ENCODE measurements around the gene STX8. TPM values are rescaled to one million over a fixed set of nuclear protein-coding genes. Genes with fewer than 3 reads are reported as not detected.
"Not testable (repeated sequence)": the region's sequence is repeated elsewhere in the genome, so short reads cannot be mapped to it uniquely, and the experiment has no call there.

STX8 gene
- total RNA-seq, 1 donor from 2014 or later, result 28.6 TPM

DNA sequence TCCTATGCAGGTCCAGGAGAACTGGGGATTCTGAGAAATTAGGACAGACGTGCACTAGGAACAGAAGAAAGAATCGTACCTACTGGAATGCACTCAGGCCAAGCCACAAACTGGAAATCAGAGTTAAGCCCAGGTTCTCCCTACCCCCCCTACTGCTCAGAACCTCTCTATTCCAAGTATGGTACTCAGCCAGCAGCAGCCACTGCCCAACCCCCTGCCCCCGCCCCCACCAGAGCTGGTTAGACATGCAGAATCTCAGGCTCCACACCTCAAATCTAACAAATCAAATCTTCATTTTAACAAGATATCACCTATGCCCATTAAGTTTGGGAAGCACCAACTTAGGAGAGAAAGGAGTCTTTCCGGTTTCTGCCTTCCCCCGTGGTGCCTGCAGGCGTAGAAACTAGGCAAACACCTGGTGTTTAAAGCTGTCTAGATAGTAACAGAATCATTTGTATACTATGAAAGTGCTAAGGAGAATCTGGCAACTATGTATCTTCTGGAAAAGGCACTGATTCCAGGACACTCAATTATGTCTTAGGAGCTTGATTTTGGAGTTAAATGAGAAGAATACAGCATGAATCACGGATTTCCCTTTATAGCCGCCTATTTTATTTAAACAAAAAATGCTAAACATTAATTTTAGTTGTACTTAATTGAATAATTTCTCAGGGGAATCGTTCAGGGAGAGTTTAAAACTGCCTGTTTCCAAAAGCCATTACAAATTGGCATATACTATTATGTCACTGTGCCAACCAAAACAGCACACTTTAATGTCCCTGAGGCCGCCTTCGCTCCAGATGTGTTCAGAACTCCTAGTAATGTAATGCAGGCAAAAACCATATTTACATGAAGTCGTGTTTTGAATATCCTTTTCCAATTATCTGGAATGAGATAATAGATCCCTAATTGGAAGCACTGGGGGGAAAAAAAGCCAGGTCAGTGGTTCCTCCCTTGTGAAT is 166.5 kb downstream of the STX8 start:
- DNase-seq (ENCODE audit: low spot score) (no peak), ATAC-seq (no peak)

DNA sequence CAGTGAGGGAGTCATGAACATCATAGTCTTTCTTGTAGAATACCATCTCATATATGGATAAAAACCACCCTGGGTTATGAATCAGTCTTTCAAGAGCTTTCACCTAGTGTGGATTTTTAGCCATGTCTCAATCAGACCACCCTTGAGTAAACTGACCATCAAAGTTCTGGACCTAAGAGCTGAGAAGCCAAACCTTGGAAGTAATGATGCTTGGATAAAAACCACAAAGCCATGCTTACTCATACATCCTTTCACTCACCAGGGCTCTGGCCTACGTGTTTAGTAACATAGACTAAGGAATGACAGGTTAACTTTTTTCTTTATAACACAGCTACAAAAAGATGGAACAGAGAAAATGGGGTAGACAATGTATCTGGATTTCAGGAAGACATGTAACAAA is 167.2 kb downstream of the STX8 start:
- DNase-seq (ENCODE audit: low spot score) (no peak), ATAC-seq (no peak)

DNA sequence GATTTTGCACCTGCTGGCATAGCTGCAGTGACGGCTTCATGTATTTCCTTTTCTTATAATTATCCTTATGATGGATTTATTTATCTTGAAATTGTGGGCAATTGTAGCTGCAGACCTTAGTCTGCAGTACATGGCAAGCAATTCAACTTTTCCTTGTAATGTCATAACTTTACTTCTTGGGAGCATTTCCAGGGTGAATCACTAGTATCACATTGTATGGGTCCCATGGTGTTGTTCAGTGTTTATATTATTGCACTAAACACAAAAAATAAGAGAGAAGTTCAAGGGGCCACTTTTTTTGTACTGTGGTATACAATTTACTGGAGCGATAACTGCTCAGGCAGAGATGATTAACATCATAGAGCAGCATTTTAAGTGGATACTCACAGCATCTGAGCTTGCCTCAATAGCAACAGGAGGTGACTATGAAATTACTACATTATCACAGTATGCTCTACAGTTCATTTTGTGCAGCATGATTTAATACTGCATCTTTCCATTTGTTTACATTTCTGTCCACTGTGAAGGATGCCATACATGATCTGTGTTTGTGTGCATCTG is 169.5 kb downstream of the STX8 start:
- ATAC-seq (no peak), DNase-seq (ENCODE audit: low spot score) (no peak)

DNA sequence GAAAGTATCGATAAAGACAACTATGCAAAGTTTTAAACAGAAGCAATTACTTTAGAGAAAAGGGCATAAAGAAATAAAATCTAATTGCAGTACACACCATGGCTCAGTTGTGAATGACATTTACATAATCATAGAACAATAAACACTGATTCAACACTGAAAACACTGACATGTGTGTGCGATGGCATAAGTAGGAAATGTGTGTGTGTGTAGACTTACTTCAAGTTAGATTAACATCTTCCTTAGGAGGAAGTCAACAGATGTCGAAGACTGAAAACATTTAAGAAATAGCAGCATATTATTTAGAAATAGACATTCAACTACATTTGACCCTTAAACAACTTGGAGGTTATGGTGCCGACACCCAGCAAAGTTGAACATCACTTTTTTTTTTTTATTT is 172.4 kb downstream of the STX8 start:
- DNase-seq (ENCODE audit: low spot score) (no peak), ATAC-seq (no peak)

DNA sequence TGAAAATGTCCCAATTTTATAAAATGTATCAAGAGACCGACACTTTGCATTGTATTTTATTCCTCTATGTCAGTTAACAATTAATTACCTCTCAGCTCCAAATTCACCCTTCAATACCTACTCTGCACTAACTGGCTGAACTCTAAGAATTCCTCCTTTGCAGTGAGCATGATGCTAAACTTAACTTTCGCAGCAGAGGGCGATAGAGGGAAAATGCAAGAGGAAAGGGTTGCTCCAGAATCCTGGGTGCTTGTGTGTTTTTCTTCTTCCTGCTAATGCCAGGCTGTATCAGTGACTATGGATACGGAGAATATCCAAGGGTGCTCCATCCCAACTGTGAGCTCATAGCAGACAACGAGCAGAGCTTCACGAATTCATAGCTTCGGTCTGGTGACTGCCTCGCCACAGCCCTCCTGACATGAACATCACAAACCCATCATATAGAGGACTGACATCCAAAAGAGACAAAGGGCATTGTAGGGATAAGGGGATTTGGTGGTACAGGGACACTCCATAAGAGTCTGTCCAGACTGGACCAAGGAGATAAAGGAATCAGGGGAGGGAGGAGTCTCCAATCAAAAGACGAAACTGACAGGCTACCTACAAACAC is 172.9 kb downstream of the STX8 start:
- DNase-seq (ENCODE audit: low spot score), result no peak
- peak; percentile 64 for ATAC-seq

DNA sequence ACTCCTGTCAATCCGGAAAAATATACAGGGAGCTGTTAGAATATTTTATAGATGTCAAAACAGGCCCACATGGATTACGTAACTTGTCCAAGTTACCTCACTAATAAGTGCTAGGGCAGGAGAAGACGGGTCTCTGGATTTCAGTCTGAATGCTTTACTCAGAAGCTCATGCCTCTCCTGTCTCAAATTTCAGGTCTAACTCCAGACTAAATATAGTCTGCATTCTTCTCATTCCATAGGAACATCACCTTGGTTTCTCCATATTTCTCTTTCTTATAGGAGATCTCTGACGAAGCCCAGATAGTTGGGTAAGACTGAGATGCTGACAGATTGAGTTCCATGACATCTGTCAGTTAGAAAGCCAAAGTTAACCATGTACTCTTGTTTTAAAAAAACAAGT is 174.2 kb downstream of the STX8 start:
- ATAC-seq (no peak), DNase-seq (ENCODE audit: low spot score) (no peak)

DNA sequence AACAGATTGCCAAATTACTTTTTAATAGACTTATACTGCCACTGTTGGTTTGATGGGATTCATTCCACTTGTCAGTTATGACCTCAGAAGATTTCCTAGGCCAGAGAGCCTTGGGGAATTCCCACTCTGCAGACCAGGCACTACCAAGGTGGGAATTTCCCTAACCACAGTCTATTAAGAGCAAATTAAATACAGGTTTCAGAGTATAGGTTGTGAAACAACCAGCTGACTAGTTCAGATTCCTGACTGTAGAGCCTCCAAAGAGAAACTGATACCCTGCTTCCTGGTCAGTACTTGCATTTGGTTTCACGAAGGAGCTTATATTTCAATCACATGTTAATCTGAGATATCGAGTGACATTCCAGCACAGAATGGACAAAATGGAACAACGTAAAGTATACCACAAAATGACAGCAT is 186.5 kb downstream of the STX8 start:
- DNase-seq (ENCODE audit: low spot score) (no peak), ATAC-seq (peak; percentile 48)

DNA sequence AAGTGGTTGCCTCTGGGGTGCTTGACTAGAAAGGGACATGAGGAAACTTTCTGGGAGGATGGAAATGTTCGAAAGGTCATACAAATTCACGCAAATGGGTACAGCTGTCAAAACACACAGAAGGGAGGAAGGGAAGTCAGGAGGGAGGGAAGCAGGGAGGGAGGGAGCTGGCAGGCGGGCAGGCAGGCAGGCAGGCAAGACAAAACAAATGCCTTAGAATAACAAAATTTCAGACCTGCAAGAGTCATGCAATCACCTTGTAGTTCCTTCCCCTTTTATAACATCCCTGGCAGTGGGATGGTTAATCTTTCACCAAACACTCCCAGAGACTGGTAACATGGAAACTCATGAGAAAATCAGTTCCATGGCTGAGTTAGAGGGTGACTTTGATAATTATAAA is 189.2 kb downstream of the STX8 start:
- DNase-seq (ENCODE audit: low spot score), result no peak
- ATAC-seq, result no peak

DNA sequence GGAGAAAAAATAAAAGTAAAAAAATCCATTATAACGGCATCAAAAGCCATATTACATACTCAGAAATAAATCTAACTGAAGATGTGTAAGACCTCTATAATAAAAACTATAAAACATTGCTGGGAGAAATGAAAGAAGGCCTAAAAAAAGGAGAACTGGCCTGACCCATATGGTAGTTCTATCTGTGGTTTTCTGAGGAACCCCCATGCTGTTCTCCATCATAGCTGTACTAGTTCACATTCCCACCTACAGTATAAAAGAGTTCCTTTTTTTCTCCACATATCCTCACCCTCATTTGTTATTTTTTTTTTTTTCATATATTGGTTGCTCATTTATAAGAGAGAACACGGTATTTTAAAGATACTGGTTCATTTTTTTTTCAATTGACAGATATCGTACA is 191.8 kb downstream of the STX8 start:
- DNase-seq (ENCODE audit: low spot score) (no peak), ATAC-seq (no peak)

DNA sequence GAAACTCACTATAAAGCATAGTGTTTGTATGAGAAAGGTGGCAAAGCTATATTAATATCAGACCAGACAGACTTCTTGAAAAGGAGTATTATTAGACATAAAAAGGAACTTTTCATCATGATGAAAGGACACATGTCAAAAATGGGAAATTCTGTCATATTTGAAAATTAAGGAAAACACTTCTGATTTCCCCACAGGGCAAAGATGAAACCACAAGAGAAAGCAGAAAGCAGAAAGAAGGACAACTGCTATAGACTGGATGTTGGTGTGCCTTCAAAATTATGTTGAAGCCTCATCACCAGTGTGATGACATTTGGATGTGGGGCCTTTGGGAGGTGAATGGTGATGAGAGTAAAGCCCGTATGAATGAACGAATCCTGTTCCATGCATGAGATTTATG is 193.0 kb downstream of the STX8 start:
- DNase-seq (ENCODE audit: low spot score) (no peak), ATAC-seq (no peak)

DNA sequence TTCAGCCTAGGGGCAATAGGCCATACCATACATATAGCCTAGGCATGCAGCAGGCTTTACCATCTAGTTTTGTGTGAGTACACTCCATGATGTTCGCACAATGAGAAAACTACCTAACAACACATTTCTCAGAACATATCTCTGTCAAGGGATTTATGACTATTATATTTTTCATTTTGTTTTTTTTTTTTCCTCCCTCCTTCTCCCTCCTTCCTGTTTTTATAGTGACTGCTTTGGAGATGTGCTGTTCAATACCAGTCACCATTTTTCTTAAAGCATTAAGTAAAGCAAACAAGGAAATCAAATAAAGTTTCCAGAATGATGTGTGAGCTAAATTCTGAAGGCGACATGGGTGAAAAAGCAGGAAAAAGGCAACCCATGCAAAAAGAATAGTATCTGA is 194.6 kb downstream of the STX8 start:
- no peak for DNase-seq (ENCODE audit: low spot score)
- ATAC-seq, result no peak

DNA sequence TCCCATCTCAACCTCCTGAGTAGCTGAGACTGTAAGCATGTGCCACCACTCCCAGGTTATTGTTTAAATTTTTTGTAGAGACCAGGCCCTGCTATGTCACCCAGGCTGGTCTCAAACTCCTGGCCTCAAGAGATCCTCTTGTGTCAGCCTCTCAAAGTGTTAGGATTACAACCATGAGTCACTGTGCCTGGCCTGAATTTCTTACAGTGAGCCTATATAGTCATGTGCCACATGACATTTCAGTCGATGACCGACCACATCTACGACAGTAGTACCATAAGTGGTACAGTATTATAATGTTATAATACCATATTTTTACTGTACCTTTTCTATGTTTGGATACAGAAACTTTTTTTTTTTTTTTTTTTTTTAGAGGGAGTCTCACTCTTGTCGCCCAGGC is 195.3 kb downstream of the STX8 start:
- DNase-seq (ENCODE audit: low spot score), result no peak
- ATAC-seq, result no peak

DNA sequence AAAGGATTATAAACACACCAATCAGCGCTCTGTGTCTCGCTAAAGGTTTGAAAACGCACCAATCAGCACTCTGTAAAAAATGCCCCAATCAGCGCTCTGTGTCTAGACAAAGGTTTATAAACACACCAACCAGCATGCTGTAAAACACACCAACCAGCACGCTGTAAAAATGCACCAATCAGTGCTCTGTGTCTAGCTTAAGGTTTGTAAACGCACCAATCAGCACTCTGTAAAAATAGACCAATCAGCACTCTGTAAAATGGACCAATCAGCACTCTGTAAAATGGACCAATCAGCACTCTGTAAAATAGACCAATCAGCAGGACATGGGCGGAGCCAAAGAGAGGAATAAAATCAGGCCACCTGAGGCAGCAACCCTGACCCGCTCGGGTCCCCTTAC is 199.4 kb downstream of the STX8 start:
- ATAC-seq; DNase-seq (ENCODE audit: low spot score): not testable (repeated sequence)

DNA sequence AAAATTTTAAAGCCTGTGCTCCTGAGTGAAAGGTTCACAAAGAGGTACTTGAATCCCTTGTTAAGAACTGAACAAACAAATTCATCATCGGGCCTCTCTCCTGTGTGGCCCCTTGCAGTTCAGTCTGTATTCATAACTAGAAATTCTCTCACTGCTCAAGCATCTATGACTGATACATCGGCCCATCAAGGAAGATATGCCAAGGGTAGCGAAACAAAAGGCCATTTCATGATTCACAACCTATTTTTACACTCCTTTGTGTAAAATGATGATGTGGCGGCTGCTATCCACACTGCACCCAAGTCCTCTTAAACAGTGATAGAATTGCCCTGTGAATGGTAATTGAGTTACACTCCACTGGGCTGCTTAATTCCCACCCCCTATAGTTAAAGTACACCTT is 204.6 kb downstream of the STX8 start:
- ATAC-seq (no peak), DNase-seq (ENCODE audit: low spot score) (no peak)

DNA sequence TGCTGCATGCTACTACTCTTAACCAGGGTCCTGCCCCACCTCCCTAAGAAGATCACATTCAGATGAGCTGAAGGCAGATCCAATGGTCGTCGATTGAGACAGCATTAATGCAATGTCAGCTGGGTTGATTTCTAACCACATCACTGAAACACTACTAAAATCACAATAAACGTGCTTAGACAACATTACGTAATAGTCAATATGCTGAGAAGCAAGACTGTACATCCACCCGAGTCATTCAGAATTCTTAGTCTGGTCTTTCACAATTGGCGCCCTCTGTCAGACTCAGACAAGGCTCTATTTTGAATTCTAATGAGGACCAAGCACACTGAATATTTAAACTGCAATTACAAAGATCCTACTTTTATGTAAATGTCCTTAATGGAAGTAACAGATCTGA is 205.2 kb downstream of the STX8 start:
- no peak for DNase-seq (ENCODE audit: low spot score)
- ATAC-seq, result no peak

DNA sequence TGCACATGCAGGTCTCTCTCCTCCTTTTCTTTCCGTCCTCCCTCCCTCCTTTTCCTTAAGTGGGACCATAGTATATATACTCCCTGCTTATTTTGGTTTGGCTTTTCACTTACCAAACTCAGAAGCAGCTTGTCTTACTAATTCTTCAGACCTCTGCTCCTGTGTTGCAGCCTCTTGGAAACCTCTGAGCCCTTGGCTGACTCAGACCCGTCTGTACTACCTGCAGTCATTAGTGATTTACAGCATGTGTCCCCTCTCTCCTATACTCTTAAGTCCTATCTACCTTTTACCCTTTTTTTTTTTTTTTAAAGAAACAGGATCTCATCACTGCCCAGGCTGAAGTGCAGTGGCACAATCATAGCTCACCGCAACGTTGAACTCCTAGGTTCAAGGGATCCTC is 207.0 kb downstream of the STX8 start:
- no peak for ATAC-seq
- no peak for DNase-seq (ENCODE audit: low spot score)

DNA sequence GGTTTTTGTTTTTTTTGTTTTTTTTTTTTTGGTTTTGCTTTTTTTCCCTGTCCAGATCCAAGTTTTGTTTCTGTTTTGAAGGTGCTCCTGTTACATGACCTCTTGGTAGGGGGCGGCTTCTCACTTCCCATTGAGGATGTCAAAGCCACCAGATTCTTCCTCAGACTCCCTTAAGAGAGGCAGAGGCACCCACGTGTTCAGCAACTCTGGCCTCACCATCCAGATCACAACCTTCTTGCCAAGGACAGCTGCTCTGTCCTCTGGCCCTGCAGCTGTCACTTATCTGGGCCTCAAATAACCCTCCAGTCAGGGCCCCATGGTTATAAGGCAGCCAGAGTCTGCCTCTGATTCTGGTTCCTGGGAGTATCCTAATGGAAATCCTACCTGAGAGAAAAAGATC is 208.5 kb downstream of the STX8 start:
- ATAC-seq, result peak; percentile 77
- DNase-seq (ENCODE audit: low spot score), result peak; percentile 48

DNA sequence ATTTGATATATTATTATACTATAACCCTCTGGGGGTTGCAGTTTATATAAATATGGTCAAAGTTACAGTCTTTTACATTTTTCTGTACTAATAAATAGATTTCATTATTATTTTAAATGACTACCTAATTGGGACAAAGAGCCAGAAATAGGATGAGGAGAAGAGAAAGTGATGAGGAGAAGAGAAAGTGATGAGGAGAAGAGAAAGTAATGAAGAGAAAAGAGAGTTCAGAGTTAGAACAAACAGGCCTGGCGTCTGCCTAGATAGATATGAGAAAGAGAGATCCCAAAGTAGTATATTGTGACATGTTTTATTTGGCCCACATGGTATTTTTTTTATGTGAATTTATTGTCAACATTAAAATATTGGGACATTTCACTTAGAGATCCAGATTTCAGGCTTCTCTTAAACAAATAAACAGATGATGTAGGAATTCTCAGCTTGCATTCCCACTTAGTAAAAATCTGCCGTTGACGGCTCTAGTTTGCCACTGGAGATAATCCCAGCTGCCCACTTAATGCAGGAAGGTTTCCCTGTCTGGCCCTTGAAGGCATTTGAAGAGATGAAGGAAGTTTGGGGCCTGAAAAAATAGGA is 210.7 kb downstream of the STX8 start:
- DNase-seq (ENCODE audit: low spot score), result no peak

DNA sequence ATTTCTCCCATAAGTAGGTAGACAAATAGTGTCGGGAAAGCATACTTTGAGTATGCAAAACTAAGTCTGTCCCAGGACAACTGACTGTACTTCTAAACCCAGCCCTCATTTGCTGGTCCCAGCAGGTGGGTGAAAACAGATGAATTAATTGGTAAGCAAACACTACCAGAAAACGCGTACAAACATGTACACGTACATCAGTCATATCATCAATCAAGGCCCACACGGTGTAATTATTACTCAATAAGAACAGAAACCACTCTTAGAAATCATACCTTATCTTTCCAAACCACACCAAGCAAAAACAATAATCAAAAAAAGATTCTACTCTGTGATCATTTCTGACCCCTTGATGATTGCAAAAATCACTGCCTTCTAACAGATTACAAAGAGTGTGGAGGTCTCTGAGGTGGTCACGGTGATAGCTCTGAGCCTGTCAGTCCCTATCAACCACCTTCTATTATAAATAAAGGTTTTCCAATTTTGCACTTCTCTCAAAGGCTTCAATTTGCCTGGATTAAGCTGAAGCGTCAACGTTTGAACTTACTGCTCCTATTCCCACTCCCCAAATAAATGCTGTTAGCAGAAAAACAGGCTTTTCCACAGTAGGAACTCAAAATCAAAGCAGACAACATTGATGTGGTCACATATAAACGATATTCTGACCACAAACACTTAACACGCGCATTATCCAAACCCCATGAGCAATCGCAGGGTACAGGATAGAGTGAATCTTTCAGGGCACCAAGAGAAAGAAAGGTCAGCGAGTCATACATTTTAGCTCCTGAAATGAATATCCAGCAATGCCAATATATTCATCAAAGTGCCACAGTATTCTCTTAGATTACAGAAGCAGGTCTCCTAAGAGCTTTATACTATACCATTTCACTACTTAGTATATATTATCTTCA is 211.9 kb downstream of the STX8 start:
- ATAC-seq, result no peak
- no peak for DNase-seq (ENCODE audit: low spot score)

More for the DNA sequence above, 210.7 kb downstream of the STX8 start:
- ATAC-seq, result no peak

DNA sequence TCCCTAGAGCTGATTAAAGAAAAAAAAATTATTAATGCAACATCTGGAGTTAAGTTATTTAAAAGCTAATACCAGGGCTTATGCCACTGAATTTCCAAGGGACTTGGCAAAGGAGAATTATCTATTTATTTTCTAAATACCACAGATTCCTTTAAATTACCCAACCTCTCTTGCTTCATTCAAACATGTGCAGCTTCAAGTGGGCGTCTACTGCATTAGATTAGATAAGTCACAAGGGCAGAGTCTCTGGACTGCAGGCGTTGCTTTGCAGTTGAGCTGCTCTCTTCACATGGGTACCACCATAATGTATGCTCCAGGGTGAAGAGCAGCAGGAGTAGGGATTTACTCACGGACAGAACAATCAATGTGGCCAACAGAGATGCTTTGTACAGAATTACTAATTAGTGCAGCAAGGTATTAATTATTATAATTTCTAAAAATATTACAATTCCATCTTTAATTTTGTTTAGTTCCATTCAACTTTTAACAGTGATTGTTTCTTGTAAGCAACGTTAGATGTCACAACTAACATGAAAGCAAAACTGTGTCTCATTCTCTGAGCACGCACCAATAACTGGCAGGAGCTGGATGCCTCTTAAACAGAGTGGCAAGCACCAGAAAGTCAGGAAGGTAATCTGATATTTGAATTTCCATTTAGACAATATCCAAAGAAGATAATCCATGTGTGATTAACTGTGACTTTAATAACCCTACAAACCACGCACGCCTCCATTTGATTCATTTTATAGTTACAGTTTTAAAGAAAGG is 214.2 kb downstream of the STX8 start:
- ATAC-seq (peak; percentile 84), DNase-seq (ENCODE audit: low spot score) (peak; percentile 57)

Measured in left lobe of liver (tissue), 2 donors.